NCI-H1694 (cell line): ENCODE measurements around the gene TMC5.

Experiments used
- DNase-seq: peaks from one replicate; lab custom pipeline; 2025; lab: John Stamatoyannopoulos, UW

The TMC5 gene

GRCh38 chr16:19463468-19464315, 46.0 kb downstream of the TMC5 start:
- no peak for DNase-seq

GRCh38 chr16:19468300-19468699, 50.6 kb downstream of the TMC5 start:
- DNase-seq: no peak

GRCh38 chr16:19472482-19472881, 54.8 kb downstream of the TMC5 start:
- DNase-seq: no peak

- no peak for DNase-seq
These were observed 56.9 kb downstream of the TMC5 start for GRCh38 chr16:19474617-19475016.

GRCh38 chr16:19478505-19478904, 60.8 kb downstream of the TMC5 start:
- no peak for DNase-seq

- no peak for DNase-seq
These were observed 61.6 kb downstream of the TMC5 start for GRCh38 chr16:19479302-19479721.

GRCh38 chr16:19481296-19481695, 63.6 kb downstream of the TMC5 start:
- DNase-seq: no peak

GRCh38 chr16:19481769-19482168, 64.1 kb downstream of the TMC5 start:
- DNase-seq: no peak

- no peak for DNase-seq
These were observed 64.6 kb downstream of the TMC5 start for GRCh38 chr16:19482291-19482690.

GRCh38 chr16:19484096-19484495, 66.4 kb downstream of the TMC5 start:
- no peak for DNase-seq

- no peak for DNase-seq
These were observed 67.9 kb downstream of the TMC5 start for GRCh38 chr16:19485611-19486010.

- no peak for DNase-seq
These were observed 68.4 kb downstream of the TMC5 start for GRCh38 chr16:19486051-19486450.

- no peak for DNase-seq
These were observed 69.2 kb downstream of the TMC5 start for GRCh38 chr16:19486750-19487325.

- DNase-seq: no peak
These were observed 70.5 kb downstream of the TMC5 start for GRCh38 chr16:19488213-19488640.

- DNase-seq: no peak
These were observed 72.9 kb downstream of the TMC5 start for GRCh38 chr16:19490619-19491018.

- DNase-seq: no peak
These were observed 79.5 kb downstream of the TMC5 start for GRCh38 chr16:19497176-19497575.

GRCh38 chr16:19499006-19499405, 81.3 kb downstream of the TMC5 start:
- no peak for DNase-seq

- no peak for DNase-seq
These were observed 81.8 kb downstream of the TMC5 start for GRCh38 chr16:19499481-19499880.

GRCh38 chr16:19502395-19503131, 84.9 kb downstream of the TMC5 start:
- DNase-seq: peak; percentile 61

GRCh38 chr16:19503461-19504075, 85.9 kb downstream of the TMC5 start:
- DNase-seq: no peak

GRCh38 chr16:19505600-19506303, 88.1 kb downstream of the TMC5 start:
- no peak for DNase-seq

- no peak for DNase-seq
These were observed 89.3 kb downstream of the TMC5 start for GRCh38 chr16:19506965-19507364.
